Measurements from ENCODE around the gene KIFC3. TPM values are rescaled to one million over a fixed set of nuclear protein-coding genes. Genes with fewer than 3 reads are reported as not detected.

The KIFC3 gene
- total RNA-seq, 1 experiment from 2014 or later, result 64.6 TPM

GRCh38 chr16:57738844-57739243 is 63.4 kb downstream of the KIFC3 start:
- Mint-ChIP-seq H3K4me1 (ENCODE audit: low read depth, unreplicated experiment) (peaks cover 13% of the 10 kb centered on the region), H3K27ac (ENCODE audit: unreplicated experiment) (no peak overlapping the region), H3K9me3 (ENCODE audit: low read depth, unreplicated experiment) (no peaks in the 10 kb centered on the region), H3K36me3 (ENCODE audit: insufficient read depth, unreplicated experiment) (peaks cover 27% of the 10 kb centered on the region), H3K4me3 (ENCODE audit: low read depth, unreplicated experiment) (no peak overlapping the region), H3K27me3 (ENCODE audit: unreplicated experiment) (no peaks in the 10 kb centered on the region)
- TF ChIP-seq, protein P1, sequence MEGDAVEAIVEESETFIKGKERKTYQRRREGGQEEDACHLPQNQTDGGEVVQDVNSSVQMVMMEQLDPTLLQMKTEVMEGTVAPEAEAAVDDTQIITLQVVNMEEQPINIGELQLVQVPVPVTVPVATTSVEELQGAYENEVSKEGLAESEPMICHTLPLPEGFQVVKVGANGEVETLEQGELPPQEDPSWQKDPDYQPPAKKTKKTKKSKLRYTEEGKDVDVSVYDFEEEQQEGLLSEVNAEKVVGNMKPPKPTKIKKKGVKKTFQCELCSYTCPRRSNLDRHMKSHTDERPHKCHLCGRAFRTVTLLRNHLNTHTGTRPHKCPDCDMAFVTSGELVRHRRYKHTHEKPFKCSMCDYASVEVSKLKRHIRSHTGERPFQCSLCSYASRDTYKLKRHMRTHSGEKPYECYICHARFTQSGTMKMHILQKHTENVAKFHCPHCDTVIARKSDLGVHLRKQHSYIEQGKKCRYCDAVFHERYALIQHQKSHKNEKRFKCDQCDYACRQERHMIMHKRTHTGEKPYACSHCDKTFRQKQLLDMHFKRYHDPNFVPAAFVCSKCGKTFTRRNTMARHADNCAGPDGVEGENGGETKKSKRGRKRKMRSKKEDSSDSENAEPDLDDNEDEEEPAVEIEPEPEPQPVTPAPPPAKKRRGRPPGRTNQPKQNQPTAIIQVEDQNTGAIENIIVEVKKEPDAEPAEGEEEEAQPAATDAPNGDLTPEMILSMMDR (IDR thresholded peaks at IDR 0.05; ENCODE audit: unreplicated experiment), result no peak
- CTCF ChIA-PET, result interaction anchor here (0.6 to 1.1 kb wide), 3 partner anchors 17 to 144 kb away, joined by 3 to 7 read pairs (median 4); no protein-coding TSS in a partner anchor
- BruUV-seq (replicated peaks), result no TSS peak
- no peak for DNase-seq
- intact Hi-C loops (cut with micrococcal nuclease; ENCODE audit: unreplicated experiment), result loop anchor here (5.0 to 10.0 kb wide), 2 partner anchors 147 to 386 kb away; partner anchors contain the start of gene CFAP20

GRCh38 chr16:57736419-57737351 is 65.6 kb downstream of the KIFC3 start:
- TF ChIP-seq, protein P1 (IDR thresholded peaks at IDR 0.05; ENCODE audit: unreplicated experiment), result no peak
- CTCF ChIA-PET, result interaction anchor here (0.6 to 2.1 kb wide), 14 partner anchors 12 to 291 kb away, joined by 3 to 15 read pairs (median 4); partner anchors contain the start of gene ADGRG1
- peak overlapping the region; percentile 89 for H3K4me3 Mint-ChIP-seq (ENCODE audit: low read depth, unreplicated experiment)
- H3K9me3 Mint-ChIP-seq (ENCODE audit: low read depth, unreplicated experiment), result no peaks in the 10 kb centered on the region
- H3K27me3 Mint-ChIP-seq (ENCODE audit: unreplicated experiment), result peaks cover 3% of the 10 kb centered on the region
- no TSS peak for BruUV-seq (replicated peaks)
- peaks cover 27% of the 10 kb centered on the region for H3K36me3 Mint-ChIP-seq (ENCODE audit: insufficient read depth, unreplicated experiment)
- peak overlapping the region; percentile 88 for H3K27ac Mint-ChIP-seq (ENCODE audit: unreplicated experiment)
- peak; percentile 58 for DNase-seq
- H3K4me1 Mint-ChIP-seq (ENCODE audit: low read depth, unreplicated experiment), result peaks cover 13% of the 10 kb centered on the region
- intact Hi-C loops (cut with micrococcal nuclease; ENCODE audit: unreplicated experiment), result loop anchor here (5.0 to 10.0 kb wide), 2 partner anchors 144 to 388 kb away; partner anchors contain the start of gene CFAP20

GRCh38 chr16:57735755-57736418 is 66.4 kb downstream of the KIFC3 start, which contains the start of gene KATNB1:
TSS of gene KATNB1 (plus strand) at chr16:57735770. CDS start at chr16:57737244, 1,474 bp downstream.
- Mint-ChIP-seq H3K36me3 (ENCODE audit: insufficient read depth, unreplicated experiment) (peaks cover 27% of the 10 kb centered on the region), H3K9me3 (ENCODE audit: low read depth, unreplicated experiment) (no peaks in the 10 kb centered on the region), H3K4me1 (ENCODE audit: low read depth, unreplicated experiment) (peaks cover 13% of the 10 kb centered on the region), H3K4me3 (ENCODE audit: low read depth, unreplicated experiment) (peak within 1 kb of the TSS; percentile 89), H3K27me3 (ENCODE audit: unreplicated experiment) (peaks cover 11% of the 10 kb centered on the region), H3K27ac (ENCODE audit: unreplicated experiment) (peak within 1 kb of the TSS; percentile 88)
- DNase-seq, result peak; percentile 33
- CTCF ChIA-PET, result interaction anchor here (0.6 to 2.1 kb wide), 17 partner anchors 11 to 291 kb away, joined by 3 to 15 read pairs (median 4); partner anchors contain the start of gene ADGRG1
- intact Hi-C loops (cut with micrococcal nuclease; ENCODE audit: unreplicated experiment), result loop anchor here (5.0 to 10.0 kb wide), 2 partner anchors 144 to 389 kb away; partner anchors contain the start of gene CFAP20
- TF ChIP-seq, protein P1 (IDR thresholded peaks at IDR 0.05; ENCODE audit: unreplicated experiment), result no peak
- no TSS peak for BruUV-seq (replicated peaks)

Measured in Calu3 (cell line).